Neural crest cell (in vitro differentiated cells): ENCODE measurements around the gene SLC19A1. TPM values are rescaled to one million over a fixed set of nuclear protein-coding genes. Genes with fewer than 3 reads are reported as not detected.

Experiments
- DNase-seq: peaks from one replicate; pipeline ENCODE4 v3.0.0; 2021; ENCODE audit warnings: low read depth, mixed read lengths, low spot score
- H3K27ac Mint-ChIP-seq: one replicate; pipeline ENCODE4 v1.8.0; 2021; ENCODE audit warnings: mild to moderate bottlenecking, mixed read lengths; ENCODE audit not compliant: unreplicated experiment
- H3K27me3 Mint-ChIP-seq: 2 replicates; pipeline ENCODE4 v1.8.0; 2021; ENCODE audit warnings: low read depth, mild to moderate bottlenecking, mixed read lengths
- H3K36me3 Mint-ChIP-seq: 2 replicates; pipeline ENCODE4 v1.8.0; 2021; ENCODE audit warnings: low read depth, mild to moderate bottlenecking, mixed read lengths
- H3K4me1 Mint-ChIP-seq: 2 replicates; pipeline ENCODE4 v1.8.0; 2021; ENCODE audit warnings: mixed read lengths
- H3K4me3 Mint-ChIP-seq: one replicate; pipeline ENCODE4 v1.8.0; 2021; ENCODE audit warnings: mild to moderate bottlenecking, mixed read lengths
- H3K9me3 Mint-ChIP-seq: 2 replicates; pipeline ENCODE4 v1.8.0; 2021; ENCODE audit warnings: mixed read lengths
- total RNA-seq: library from RNA; stranded (reverse); gene quantifications from 2 replicates; pipeline ENCODE4 v1.2.1, GENCODE V29; 2021
- TF ChIP-seq, protein P1 (sequence below): fragments of 200-600 bp; sonication (generic); conservative IDR thresholded peaks from 2 replicates; pipeline ENCODE4 v1.5.0; 2021; ENCODE audit warnings: antibody characterized with exemption, mild to moderate bottlenecking

Gene SLC19A1
- total RNA-seq, 1 donor from 2014 or later, result 35.1 TPM

DNA sequence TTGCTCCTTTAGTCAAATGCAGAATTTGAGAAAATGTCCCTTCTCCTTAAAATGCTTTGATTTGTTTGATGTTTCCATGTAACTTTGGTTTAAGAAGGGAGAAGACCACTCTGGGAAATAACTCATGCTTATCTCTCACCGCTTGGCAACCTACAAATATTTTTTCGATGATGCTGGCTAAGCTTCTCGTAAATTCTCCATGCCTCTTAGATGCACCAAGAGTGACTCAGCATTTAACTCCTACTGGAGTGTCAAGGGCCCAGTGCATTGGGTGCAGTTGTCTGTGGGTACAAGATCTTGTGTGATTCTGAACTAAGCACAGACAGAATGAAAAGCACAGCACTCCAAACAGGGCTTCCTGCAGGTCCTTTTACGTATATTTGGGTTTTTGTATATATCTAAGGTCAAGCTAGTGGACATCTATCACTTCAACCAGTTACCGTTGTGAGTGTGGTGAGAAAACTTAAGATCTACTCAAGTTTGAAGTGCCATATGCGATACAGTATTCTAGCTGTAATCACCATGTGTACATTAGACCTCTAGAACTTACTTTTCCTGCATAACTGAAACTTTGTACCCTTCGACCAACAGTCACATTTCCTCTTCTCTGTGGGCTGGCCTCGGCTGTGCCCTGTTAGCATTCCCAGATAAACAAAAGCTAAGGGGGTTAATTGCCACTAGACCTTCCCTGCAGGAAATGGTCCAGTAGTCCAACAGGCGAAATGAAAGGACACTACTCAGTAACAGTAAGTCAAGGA lies 81.5 kb downstream of the SLC19A1 start:
- Mint-ChIP-seq H3K36me3 (peaks cover 10% of the 10 kb centered on the region), H3K9me3 (peaks cover 16% of the 10 kb centered on the region), H3K27me3 (peaks cover 14% of the 10 kb centered on the region), H3K4me1 (peaks cover 3% of the 10 kb centered on the region), H3K27ac (no peak overlapping the region), H3K4me3 (no peak overlapping the region)
- TF ChIP-seq, protein P1, sequence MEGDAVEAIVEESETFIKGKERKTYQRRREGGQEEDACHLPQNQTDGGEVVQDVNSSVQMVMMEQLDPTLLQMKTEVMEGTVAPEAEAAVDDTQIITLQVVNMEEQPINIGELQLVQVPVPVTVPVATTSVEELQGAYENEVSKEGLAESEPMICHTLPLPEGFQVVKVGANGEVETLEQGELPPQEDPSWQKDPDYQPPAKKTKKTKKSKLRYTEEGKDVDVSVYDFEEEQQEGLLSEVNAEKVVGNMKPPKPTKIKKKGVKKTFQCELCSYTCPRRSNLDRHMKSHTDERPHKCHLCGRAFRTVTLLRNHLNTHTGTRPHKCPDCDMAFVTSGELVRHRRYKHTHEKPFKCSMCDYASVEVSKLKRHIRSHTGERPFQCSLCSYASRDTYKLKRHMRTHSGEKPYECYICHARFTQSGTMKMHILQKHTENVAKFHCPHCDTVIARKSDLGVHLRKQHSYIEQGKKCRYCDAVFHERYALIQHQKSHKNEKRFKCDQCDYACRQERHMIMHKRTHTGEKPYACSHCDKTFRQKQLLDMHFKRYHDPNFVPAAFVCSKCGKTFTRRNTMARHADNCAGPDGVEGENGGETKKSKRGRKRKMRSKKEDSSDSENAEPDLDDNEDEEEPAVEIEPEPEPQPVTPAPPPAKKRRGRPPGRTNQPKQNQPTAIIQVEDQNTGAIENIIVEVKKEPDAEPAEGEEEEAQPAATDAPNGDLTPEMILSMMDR, result no peak
- no peak for DNase-seq

DNA sequence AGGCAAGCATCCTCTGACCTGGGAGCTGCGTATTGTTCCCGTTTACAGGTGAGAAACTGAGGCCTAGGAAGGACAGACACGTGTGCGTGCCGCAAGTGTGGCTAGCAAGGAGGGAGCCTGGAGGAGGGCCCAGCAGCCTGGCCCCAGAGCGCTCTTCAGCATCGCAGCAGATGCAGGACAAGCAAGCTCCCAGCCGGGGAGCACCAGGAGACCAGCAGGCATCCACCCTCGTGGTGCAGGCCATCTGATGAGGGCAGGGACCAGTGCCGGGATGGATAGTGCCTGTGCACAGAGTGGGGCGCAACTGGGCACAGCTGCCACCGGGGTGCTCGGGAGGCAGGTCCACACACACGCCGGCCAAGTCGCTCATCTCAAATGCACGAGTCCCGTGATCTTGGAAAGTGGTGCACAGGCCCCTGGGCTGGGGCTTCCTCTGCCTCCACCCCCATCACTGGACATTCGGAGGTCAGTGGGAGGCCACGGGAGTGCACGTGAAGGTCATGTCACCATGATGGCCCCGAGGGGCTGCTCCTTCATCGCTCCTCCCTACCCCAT lies 82.2 kb downstream of the SLC19A1 start:
- H3K4me3 Mint-ChIP-seq, result no peak overlapping the region

DNA sequence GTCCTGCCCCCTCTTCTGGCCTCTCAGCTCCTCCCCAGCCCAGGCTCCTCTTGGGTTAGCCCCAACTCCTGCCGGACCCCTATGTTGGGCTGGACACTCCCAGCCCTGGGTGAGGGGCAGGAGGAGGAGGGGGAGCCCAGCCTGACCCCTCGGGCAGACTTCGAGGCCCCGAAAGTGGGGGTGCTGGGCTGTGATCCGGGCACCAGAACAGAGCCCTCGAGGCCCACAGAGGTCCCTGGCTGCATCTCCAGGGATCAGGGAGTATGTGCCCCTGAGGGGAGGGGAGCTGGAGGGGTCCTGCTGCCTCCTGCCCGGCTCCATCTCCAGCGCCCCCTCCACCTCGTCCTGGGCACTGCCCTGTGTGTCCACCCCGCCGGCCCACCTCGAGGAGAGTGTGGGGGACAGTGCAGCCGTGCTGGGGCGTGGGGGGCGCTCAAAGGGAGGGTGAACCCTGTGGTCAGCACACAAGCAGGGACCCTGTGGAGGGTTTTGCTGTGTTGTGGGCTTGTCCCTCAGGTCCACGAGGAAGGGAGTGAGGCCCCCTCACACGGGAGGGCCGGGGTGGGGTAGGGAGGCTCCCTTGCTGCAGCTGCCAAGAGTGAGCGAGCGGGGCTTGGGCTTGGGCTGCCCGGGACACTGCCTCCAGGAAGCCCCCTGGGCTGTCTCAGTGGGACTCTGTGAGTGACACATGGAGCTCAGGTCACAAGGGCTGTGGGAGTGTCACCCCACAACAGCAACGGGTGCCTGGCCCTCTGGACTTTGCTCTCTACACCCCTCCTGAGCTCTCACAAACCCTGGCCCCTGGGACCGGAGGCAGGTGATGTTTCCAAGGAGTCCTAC lies 82.8 kb downstream of the SLC19A1 start:
- no peak for DNase-seq
- H3K36me3 Mint-ChIP-seq, result peaks cover 8% of the 10 kb centered on the region
- no peak overlapping the region for H3K27ac Mint-ChIP-seq
- H3K9me3 Mint-ChIP-seq, result peaks cover 16% of the 10 kb centered on the region
- no peak overlapping the region for H3K4me3 Mint-ChIP-seq
- peaks cover 3% of the 10 kb centered on the region for H3K27me3 Mint-ChIP-seq
- peaks cover 3% of the 10 kb centered on the region for H3K4me1 Mint-ChIP-seq
- TF ChIP-seq, protein P1, result no peak

More for the DNA sequence above, 82.2 kb downstream of the SLC19A1 start:
- peaks cover 3% of the 10 kb centered on the region for H3K4me1 Mint-ChIP-seq
- peaks cover 16% of the 10 kb centered on the region for H3K9me3 Mint-ChIP-seq
- H3K27ac Mint-ChIP-seq, result no peak overlapping the region
- peaks cover 9% of the 10 kb centered on the region for H3K27me3 Mint-ChIP-seq
- H3K36me3 Mint-ChIP-seq, result peaks cover 10% of the 10 kb centered on the region
- DNase-seq, result no peak
- TF ChIP-seq, protein P1, result no peak

DNA sequence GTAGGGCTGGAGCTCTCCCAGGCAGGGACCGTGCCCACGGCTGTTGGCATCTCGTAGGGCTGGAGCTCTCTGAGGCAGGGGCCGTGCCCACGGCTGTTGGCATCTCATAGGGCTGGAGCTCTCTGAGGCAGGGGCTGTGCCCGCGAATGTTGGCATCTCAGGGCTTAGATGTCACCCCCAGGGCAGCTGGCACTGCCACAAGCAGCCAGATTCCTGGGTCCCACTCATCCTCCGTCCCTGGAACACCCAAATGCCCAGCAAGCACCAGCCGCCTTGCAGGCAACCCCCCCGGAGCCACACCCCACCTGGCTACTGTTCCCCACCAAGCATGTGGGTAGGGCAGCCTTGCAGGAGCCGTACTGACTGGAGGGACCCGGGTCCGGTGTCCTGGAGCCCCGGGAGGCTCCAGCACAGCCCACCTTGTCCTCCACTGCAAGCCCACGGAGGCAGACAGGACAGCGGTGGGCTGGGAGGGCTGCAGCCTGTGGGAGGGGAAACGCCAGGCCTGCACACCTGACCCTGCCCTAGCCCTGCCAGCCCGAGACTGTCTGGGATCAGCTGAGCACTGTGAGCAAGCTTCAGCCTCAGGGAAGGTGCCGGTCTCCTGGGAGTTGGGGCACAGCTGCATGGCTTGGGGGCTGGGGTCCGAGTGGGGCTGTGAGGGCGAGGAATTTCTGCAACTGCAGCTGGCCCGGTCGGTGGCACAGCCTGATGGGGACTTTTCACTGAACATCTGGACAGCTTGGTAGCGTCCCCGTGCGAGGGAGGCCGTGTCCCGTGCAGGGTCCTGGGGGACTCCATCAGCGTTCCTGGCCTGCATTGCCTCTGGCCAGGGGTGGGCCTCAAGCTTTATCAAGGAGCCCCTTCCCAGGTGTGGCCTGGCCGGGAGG lies 83.7 kb downstream of the SLC19A1 start:
- no peak overlapping the region for H3K4me3 Mint-ChIP-seq

More for the DNA sequence above, 83.7 kb downstream of the SLC19A1 start:
- Mint-ChIP-seq H3K36me3 (peaks cover 8% of the 10 kb centered on the region), H3K27ac (no peak overlapping the region), H3K27me3 (peaks cover 3% of the 10 kb centered on the region), H3K4me1 (peaks cover 3% of the 10 kb centered on the region), H3K9me3 (peaks cover 16% of the 10 kb centered on the region)
- no peak for DNase-seq
- TF ChIP-seq, protein P1, result no peak
